AG09309 (cell line): ENCODE results near the gene USP46.

ENCODE experiments used
- DNase-seq: peaks from one replicate; pipeline ENCODE4 v3.0.0-alpha.2; 2010; ENCODE audit warnings: low read depth
- H3K4me3 ChIP-seq: 2 replicates; pipeline ENCODE4 v1.5.1; 2011; ENCODE audit warnings: mild to moderate bottlenecking, low read depth, low read length, moderate library complexity; ENCODE audit not compliant: control insufficient read depth
- CTCF ChIP-seq: IDR thresholded peaks from 2 replicates; pipeline ENCODE4 v1.5.1; 2011; ENCODE audit warnings: mild to moderate bottlenecking, low read depth, low read length, inconsistent platforms; ENCODE audit not compliant: insufficient read depth, control insufficient read depth; ENCODE audit errors: missing control alignments

The USP46 gene

DNA sequence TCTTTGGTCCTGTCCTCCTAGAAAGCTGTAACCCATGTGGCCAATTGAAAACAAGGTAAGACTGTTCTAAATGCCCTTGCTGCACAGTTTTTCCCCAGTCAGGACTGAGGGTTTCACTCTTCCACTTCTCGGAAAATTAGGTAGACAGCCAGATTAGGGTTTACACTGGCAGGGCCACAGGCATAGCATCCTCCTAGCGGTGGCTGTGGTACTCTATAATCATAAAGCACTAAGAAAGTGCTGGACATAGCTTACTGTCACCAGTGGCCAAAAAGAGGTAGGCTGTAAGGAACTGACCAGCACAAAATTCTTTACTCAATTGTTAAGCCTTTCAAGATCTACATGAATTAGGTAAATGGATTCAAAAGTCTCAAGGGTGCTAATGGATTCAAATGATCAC is 11.6 kb upstream of the USP46 start:
- no peak overlapping the region for H3K4me3 ChIP-seq
- TF ChIP-seq CTCF, result peak; percentile 33
- DNase-seq, result no peak

DNA sequence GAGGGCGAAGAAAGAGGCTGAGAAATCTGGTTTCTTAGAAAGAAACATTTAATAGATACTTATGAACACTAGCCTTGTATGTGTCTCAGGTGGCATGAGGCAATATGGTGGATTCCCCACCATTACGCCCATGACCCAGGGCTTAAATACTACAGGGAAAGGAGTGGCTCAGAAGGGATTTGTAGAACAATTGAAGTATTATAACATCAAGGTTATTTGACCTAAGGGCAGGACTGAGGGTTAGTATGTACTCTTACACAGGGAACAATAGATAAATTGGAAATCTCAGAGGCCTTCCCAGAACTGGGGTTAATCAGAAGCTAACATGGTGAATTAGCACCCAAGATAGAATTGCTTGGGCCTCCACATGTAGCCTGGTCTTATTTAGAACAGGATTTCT is 11.0 kb upstream of the USP46 start:
- no peak for DNase-seq
- TF ChIP-seq CTCF, result no peak
- H3K4me3 ChIP-seq, result no peak overlapping the region

DNA sequence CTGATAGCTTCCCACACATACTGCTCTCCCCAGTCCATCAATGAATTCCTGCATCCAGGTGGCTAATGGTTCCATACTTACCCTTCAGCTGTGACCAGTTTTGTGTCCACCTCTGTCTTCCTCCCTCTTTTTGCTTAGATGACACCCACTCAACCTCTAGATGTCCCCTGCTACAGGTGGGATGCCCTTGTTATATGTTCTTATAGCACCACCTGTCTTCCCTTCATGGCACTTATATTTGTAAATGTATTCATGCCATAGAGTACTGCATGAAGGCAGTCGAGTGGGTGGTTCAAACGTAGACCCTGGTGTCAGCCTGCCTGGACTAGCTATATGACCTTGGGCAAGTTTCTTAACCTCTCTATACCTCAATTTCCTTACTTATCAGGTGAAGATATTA is 6.5 kb upstream of the USP46 start:
- no peak overlapping the region for H3K4me3 ChIP-seq
- DNase-seq, result no peak
- TF ChIP-seq CTCF, result peak; percentile 26

DNA sequence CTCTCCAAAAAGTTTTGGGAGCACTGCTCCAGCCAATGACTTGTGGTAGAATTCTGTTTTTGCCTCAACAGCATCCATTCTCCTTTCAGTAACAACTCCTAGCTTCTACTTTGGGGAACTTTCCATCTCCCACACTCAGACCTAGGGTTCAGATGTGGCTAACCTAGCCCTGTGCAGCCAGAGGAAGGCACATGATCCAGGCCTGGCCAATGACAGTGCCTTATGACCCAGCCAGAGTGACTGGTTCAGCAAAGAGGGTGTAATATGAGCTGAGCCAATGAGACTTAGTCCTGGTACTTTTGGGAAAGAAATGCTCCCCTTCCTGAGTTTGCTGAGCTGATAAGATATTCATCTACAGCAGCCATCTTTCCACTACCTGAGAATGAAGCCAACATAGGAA is 5.4 kb upstream of the USP46 start:
- H3K4me3 ChIP-seq, result no peak overlapping the region
- DNase-seq, result no peak
- TF ChIP-seq CTCF, result no peak

DNA sequence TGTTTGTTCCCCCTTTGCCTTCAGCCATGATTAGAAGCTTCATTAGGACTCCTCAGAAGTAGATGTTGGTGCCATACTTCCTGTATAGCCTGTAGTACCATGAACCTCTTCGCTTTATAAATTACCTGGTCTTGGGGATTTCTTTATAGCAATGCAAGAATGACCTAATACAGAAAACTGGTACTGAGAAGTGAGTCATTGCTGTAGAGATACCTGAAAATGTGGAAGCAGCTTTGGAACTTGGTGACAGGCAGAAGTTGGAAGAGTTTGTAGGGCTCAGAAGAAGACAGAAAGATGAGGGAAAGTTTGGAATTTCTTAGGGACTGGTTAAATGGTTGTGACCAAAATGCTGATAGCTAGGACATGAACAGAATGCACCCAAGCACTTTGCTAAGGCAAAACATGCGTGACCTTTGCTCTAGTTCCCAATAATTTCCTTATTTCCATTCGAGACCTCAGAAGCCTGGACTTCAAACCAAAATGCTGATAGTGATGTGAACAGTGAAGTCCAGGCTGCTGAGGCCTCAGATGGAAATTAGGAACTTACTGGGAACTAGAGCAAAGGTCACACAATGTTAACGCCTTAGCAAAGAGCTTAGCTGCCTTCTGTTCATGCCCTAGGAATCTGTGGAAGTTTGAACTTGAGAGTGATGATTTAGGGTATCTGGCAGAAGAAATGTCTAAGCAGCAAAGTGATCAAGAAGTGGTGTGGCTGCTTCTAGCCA is 3.0 kb upstream of the USP46 start:
- no peak for DNase-seq
- no peak for TF ChIP-seq CTCF
- H3K4me3 ChIP-seq, result no peak overlapping the region

GRCh38 chr4:52660643-52661042 is 1.5 kb upstream of the USP46 start:
- no peak overlapping the region for H3K4me3 ChIP-seq
- TF ChIP-seq CTCF, result no peak
- no peak for DNase-seq
